Uterus (tissue), 4 donors: ENCODE results near the gene DGKH. TPM values are rescaled to one million over a fixed set of nuclear protein-coding genes. Genes with fewer than 3 reads are reported as not detected.
A peak's percentile ranks its signal among the peaks of the same experiment; 100 is the strongest.

ENCODE experiments used
- DNase-seq, 2 donors: peaks; one replicate each; pipeline ENCODE4 v3.0.0-alpha.2; 2019 to 2020
- H3K27ac ChIP-seq, 2 donors: fragments of 200-600 bp; sonication (generic); 1 replicate in 1 of 2; 2 replicates in 1 of 2; pipeline ENCODE4 v1.5.1; 2016 to 2018
- H3K27me3 ChIP-seq, 2 donors: fragments of 200-600 bp; sonication (generic); one replicate each; pipeline ENCODE4 v1.5.1; 2018 to 2019; ENCODE audit warnings: control low read depth in 1 of 2
- H3K36me3 ChIP-seq, 2 donors: fragments of 200-600 bp; sonication (generic); one replicate each; pipeline ENCODE4 v1.5.1; 2019; ENCODE audit warnings: control low read depth in 1 of 2
- H3K4me1 ChIP-seq, 2 donors: fragments of 200-600 bp; sonication (generic); one replicate each; pipeline ENCODE4 v1.5.1; 2018 to 2019; ENCODE audit warnings: control low read depth in 1 of 2
- H3K4me3 ChIP-seq, 2 donors: fragments of 200-600 bp; sonication (generic); 1 replicate in 1 of 2; 2 replicates in 1 of 2; pipeline ENCODE4 v1.5.1; 2018 to 2019; ENCODE audit warnings: mild to moderate bottlenecking in 1 of 2
- H3K9me3 ChIP-seq, 2 donors: fragments of 200-600 bp; sonication (generic); one replicate each; pipeline ENCODE4 v1.5.1; 2019; ENCODE audit warnings: control low read depth in 1 of 2
- CTCF ChIP-seq, 4 experiments: fragments of 200-600 bp in 2 of 4; fragments of 450-650 bp in 2 of 4; sonication (generic) in 2 of 4; IDR thresholded peaks; one replicate each; pipeline ENCODE4 v1.5.1; 2016 to 2019; ENCODE audit warnings: antibody characterized with exemption in 4 of 4, mild to moderate bottlenecking in 2 of 4, moderate library complexity in 1 of 4
- POLR2A ChIP-seq, 2 donors: fragments of 450-650 bp; IDR thresholded peaks; one replicate each; pipeline ENCODE4 v1.6.1; 2016; ENCODE audit warnings: antibody characterized with exemption in 2 of 2, mild to moderate bottlenecking in 1 of 2, moderate library complexity in 1 of 2
- intact Hi-C: fragments of 100-400 bp; cut with DNase I; formaldehyde crosslinking; loops from one replicate; pipeline ENCODE4 v1.15.1; 2023; ENCODE audit warnings: low total_unique reads
- total RNA-seq, 4 donors: library from RNA; depleted of rRNA in 3 of 4; stranded (reverse); fragments of >200 nt in 3 of 4; gene quantifications; one replicate each; pipeline versions ENCODE4 v1.1.0 to v1.2.4, GENCODE V29; 2014 to 2023
- donor health status: DM: yes; HTN: yes; CAD: no.

Gene DGKH
- total RNA-seq, 4 donors from 2014 or later, result 18.8 to 50.0 (median 36.5) TPM

DNA sequence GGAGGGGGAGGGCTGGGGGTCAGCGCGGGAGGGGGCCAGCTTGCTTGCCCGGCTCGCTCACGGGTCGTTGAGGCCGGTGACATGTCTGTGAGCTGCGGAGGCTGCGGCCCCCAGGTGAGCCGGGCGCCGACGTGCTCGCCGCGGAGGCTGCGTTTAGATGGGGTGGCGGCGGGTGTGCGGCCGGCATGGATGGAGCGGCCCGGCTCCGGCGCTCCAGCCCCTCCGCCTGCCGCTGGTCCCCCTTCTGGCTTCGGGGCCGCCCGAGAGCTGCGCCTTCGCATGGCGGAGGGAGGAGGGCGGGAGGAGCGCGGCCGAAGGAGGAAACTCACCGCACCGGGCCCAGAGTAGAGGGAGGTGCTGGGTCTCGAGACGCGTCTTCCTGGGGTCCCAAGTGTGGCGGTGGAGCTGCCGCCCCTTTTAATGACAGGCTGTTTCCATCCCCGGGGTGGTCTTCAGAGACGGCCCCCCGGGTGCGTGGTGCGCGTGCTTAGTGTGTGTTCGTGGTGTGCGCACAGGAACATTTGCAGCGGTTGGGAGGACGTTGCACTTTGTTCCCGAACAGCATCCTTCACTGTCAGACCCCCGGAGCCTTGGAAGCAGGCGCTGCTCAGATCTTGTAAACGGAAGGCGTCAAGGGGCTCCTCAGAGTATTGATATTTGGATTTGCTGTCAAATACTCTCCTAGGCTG, 223.8 kb downstream of the DGKH start, which contains the start of gene AKAP11:
TSS of gene AKAP11 (plus strand) at position 38 of the 689 bp plus-strand sequence. CDS start 14,197 bp downstream, outside the sequence.
- no peaks in the 10 kb centered on the region for H3K36me3 ChIP-seq
- peak within 1 kb of the TSS; percentile 72 to 86 for H3K4me3 ChIP-seq
- no peaks in the 10 kb centered on the region for H3K4me1 ChIP-seq
- peak within 1 kb of the TSS; percentile 92 to 96 for H3K27ac ChIP-seq
- TF ChIP-seq POLR2A (IDR thresholded peaks at IDR 0.05) (peak in 1 of 2 donors; percentile 32), CTCF (IDR thresholded peaks at IDR 0.05) (no peak)
- intact Hi-C loops, result no loop called here
- peak in 1 of 2 donors; percentile 28 for DNase-seq
- H3K9me3 ChIP-seq, result no peaks in the 10 kb centered on the region
- no peaks in the 10 kb centered on the region for H3K27me3 ChIP-seq

- DNase-seq, result no peak
- TF ChIP-seq CTCF (IDR thresholded peaks at IDR 0.05) (no peak), POLR2A (IDR thresholded peaks at IDR 0.05) (no peak)
- H3K9me3 ChIP-seq, result no peaks in the 10 kb centered on the region
- no peaks in the 10 kb centered on the region for H3K27me3 ChIP-seq
- no peaks in the 10 kb centered on the region for H3K36me3 ChIP-seq
- intact Hi-C loops, result no loop called here
- peak overlapping the region; percentile 92 to 96 for H3K27ac ChIP-seq
- no peaks in the 10 kb centered on the region for H3K4me1 ChIP-seq
- H3K4me3 ChIP-seq, result peak overlapping the region; percentile 72 to 86
These were observed 224.3 kb downstream of the DGKH start for GRCh38 chr13:42272804-42273175.

DNA sequence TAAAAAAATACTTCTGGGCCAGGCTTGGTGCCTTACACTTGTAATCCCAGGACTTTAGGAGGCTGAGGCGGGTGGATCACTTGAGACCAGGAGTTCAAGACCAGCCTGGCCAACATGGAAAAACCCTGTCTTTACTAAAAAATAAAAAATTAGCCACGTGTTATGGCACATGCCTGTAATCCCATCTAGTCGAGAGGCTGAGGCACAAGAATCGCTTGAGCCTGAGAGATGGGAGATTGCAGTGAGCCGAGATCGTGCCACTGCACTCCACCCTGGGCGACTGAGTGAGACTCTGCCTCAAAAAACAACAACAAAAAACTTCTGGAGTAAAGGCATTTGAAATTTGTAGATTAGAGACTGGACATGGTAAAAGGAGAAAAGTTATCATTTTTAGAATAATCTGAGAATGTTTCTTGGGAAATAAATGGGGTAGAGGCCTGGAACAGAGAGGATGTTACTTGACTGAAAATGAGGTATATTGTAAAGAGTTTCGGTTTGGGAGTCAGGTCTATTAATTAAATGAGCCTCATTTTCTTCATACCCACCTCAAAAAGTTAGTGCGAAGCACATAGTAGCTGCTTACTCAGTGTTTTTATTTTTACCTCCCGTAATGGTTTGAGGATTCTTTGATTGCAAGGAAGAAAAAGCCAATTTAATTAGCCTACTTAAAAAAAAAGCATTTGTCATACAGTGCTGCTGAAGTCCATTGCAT, 226.1 kb downstream of the DGKH start:
- H3K27ac ChIP-seq, result no peak overlapping the region

DNA sequence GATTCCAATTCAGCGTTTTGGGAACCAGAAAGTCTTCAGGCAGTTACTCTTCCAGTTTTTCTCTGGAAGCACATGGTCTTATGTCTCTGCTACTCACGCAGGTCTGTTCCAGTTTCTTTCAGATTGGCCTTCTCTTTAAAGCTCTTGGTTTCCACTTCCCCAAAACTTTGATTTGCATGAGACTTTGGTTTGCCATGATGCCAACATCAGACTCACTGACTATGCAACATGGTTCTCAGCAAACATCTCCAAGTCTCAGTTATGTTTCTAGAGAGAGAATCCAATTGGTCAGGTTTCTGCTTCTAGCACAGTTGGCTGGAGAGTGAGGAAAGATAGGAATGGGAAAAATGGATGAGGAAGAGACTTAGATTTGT, 226.6 kb downstream of the DGKH start:
- intact Hi-C loops, result no loop called here
- H3K27ac ChIP-seq, result no peak overlapping the region
- TF ChIP-seq CTCF (IDR thresholded peaks at IDR 0.05) (no peak), POLR2A (IDR thresholded peaks at IDR 0.05) (no peak)
- H3K4me3 ChIP-seq, result no peak overlapping the region
- H3K4me1 ChIP-seq, result no peaks in the 10 kb centered on the region
- H3K9me3 ChIP-seq, result no peaks in the 10 kb centered on the region
- H3K36me3 ChIP-seq, result no peaks in the 10 kb centered on the region
- H3K27me3 ChIP-seq, result no peaks in the 10 kb centered on the region
- no peak for DNase-seq

More for the DNA sequence above, 226.1 kb downstream of the DGKH start:
- intact Hi-C loops, result no loop called here
- H3K27me3 ChIP-seq, result no peaks in the 10 kb centered on the region
- H3K36me3 ChIP-seq, result no peaks in the 10 kb centered on the region
- H3K4me3 ChIP-seq, result no peak overlapping the region
- no peak for TF ChIP-seq CTCF (IDR thresholded peaks at IDR 0.05)
- TF ChIP-seq POLR2A (IDR thresholded peaks at IDR 0.05), result no peak
- H3K4me1 ChIP-seq, result no peaks in the 10 kb centered on the region
- H3K9me3 ChIP-seq, result no peaks in the 10 kb centered on the region
- DNase-seq, result no peak

DNA sequence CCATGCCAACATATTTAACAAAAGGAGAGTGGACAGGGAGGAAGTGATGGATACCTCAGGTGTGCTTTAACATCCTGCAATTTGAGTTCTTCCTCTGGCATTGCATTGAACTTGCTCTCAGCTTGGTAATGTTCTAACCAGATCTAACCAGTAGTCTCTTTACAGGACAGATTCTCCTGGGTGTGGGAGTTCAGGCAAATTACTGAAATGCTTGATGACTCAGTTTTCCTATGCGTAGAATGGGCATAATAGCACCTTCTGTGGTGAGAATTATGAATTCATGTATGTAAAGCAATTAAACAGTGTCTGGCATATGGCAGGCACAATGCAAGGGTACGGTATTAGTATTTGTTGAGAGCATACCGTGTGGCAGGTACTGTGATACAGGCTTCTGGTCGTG, 227.1 kb downstream of the DGKH start:
- Histone ChIP-seq H3K27me3 (no peaks in the 10 kb centered on the region), H3K4me3 (no peak overlapping the region), H3K27ac (no peak overlapping the region), H3K4me1 (no peaks in the 10 kb centered on the region), H3K9me3 (no peaks in the 10 kb centered on the region), H3K36me3 (no peaks in the 10 kb centered on the region)
- DNase-seq, result no peak
- intact Hi-C loops, result no loop called here
- TF ChIP-seq POLR2A (IDR thresholded peaks at IDR 0.05) (no peak), CTCF (IDR thresholded peaks at IDR 0.05) (no peak)
